Endothelial cell of umbilical vein (primary cell): ENCODE measurements around the gene NR5A2. TPM values are rescaled to one million over a fixed set of nuclear protein-coding genes. Genes with fewer than 3 reads are reported as not detected.

Source experiments
- BruUV-seq: library from RNA; stranded (reverse); fragments of 400-500 nt; replicated peaks from 2 replicates; lab custom pipeline; 2021; lab: Mats Ljungman, UMichigan
- CTCF ChIA-PET: fragments of 300-600, 350-600 bp; sonication (Branson Sonifier 250); formaldehyde crosslinking; loops from one replicate; lab custom pipeline; 2021; ENCODE audit warnings: antibody characterized with exemption, inconsistent platforms; lab: Charles Lee
- POLR2A ChIA-PET: fragments of 300-600, 350-600 bp; sonication (Branson Sonifier 250); formaldehyde crosslinking; loops from one replicate; lab custom pipeline; 2021; ENCODE audit warnings: antibody characterized with exemption, inconsistent platforms; lab: Charles Lee
- DNase-seq: peaks from one replicate; pipeline ENCODE4 v3.0.0-alpha.2; 2011; ENCODE audit warnings: low read depth, low spot score
- FAIRE-seq: peaks from 2 replicates; lab custom pipeline; 2011; peaks lifted over from hg19 to GRCh38; lab: Jason Lieb, UNC
- H2AFZ ChIP-seq: 2 replicates; pipeline ENCODE4 v1.6.0; 2012; ENCODE audit warnings: low read depth, low read length, control low read depth, inconsistent platforms
- H3K27ac ChIP-seq: 2 replicates; pipeline ENCODE4 v1.5.1; 2011; ENCODE audit warnings: low read depth, mild to moderate bottlenecking, control low read depth, low read length, moderate library complexity; ENCODE audit not compliant: insufficient read depth
- H3K27me3 ChIP-seq, 2 experiments: 2 replicates each; pipeline versions ENCODE4 v1.6.0 to v1.6.1; 2011; ENCODE audit warnings: low read length in 2 of 2, mixed read lengths in 1 of 2; ENCODE audit not compliant: control insufficient read depth in 2 of 2, insufficient read depth in 2 of 2
- H3K36me3 ChIP-seq, 2 experiments: 2 replicates in 1 of 2; 3 replicates in 1 of 2; pipeline ENCODE4 v1.5.1; 2011; ENCODE audit warnings: low read length in 2 of 2, mild to moderate bottlenecking in 1 of 2, moderate library complexity in 1 of 2; ENCODE audit not compliant: control insufficient read depth in 2 of 2, insufficient read depth in 2 of 2; ENCODE audit errors: extremely low read depth in 1 of 2
- H3K4me1 ChIP-seq: 3 replicates; pipeline ENCODE4 v1.5.1; 2011; ENCODE audit warnings: mild to moderate bottlenecking, low read length; ENCODE audit not compliant: control insufficient read depth, insufficient read depth; ENCODE audit errors: extremely low read depth
- H3K4me2 ChIP-seq: 2 replicates; pipeline ENCODE4 v1.6.1; 2011; ENCODE audit warnings: low read length, control low read depth, mixed read lengths; ENCODE audit not compliant: insufficient read depth
- H3K4me3 ChIP-seq, 3 experiments: fragments of 200-600 bp in 1 of 3; sonication (generic), shearing (Covaris generic) in 1 of 3; replicated peaks in 1 of 3; 2 replicates each; pipeline ENCODE4 v1.5.1; 2011 to 2016; ENCODE audit warnings: control low read depth in 3 of 3, low read length in 3 of 3, mild to moderate bottlenecking in 2 of 3, inconsistent platforms in 1 of 3, low read depth in 1 of 3, moderate library complexity in 1 of 3; ENCODE audit not compliant: insufficient read depth in 1 of 3
- H3K79me2 ChIP-seq: 2 replicates; pipeline ENCODE4 v1.6.0; 2012; ENCODE audit warnings: low read length, inconsistent platforms; ENCODE audit not compliant: control insufficient read depth, insufficient read depth
- H3K9ac ChIP-seq: replicated peaks from 2 replicates; pipeline ENCODE3; 2011; ENCODE audit warnings: low read length, control low read depth; ENCODE audit not compliant: insufficient read depth; ENCODE audit errors: extremely low read depth
- H3K9me1 ChIP-seq: replicated peaks from 3 replicates; pipeline ENCODE4 v1.6.0; 2011; ENCODE audit warnings: mild to moderate bottlenecking, low read length; ENCODE audit not compliant: control insufficient read depth, insufficient read depth; ENCODE audit errors: extremely low read depth
- H3K9me3 ChIP-seq: replicated peaks from 2 replicates; pipeline ENCODE4 v1.5.1; 2012; ENCODE audit warnings: low read length, inconsistent platforms; ENCODE audit not compliant: control insufficient read depth, insufficient read depth
- H4K20me1 ChIP-seq: replicated peaks from 2 replicates; pipeline ENCODE3; 2011; ENCODE audit warnings: mild to moderate bottlenecking, low read length; ENCODE audit not compliant: control insufficient read depth, insufficient read depth; ENCODE audit errors: extremely low read depth
- CTCF ChIP-seq, 2 donors: IDR thresholded peaks; 1 replicate in 1 of 2; 2 replicates in 1 of 2; pipeline ENCODE4 v1.5.1; 2011; ENCODE audit warnings: low read length in 2 of 2, mild to moderate bottlenecking in 2 of 2, moderate library complexity in 2 of 2, control low read depth in 1 of 2, inconsistent platforms in 1 of 2, low read depth in 1 of 2; ENCODE audit not compliant: insufficient read depth in 1 of 2; ENCODE audit errors: extremely low read depth in 1 of 2
- EZH2 ChIP-seq: IDR thresholded peaks from 2 replicates; pipeline ENCODE4 v1.6.1; 2012; ENCODE audit warnings: borderline replicate concordance, low read depth, mild to moderate bottlenecking, moderate library complexity, low read length, inconsistent platforms; ENCODE audit not compliant: severe bottlenecking
- FOS ChIP-seq: IDR thresholded peaks from 2 replicates; pipeline ENCODE4 v1.6.1; 2011; ENCODE audit warnings: mild to moderate bottlenecking, low read length, moderate library complexity, borderline replicate concordance; ENCODE audit not compliant: insufficient read depth
- GATA2 ChIP-seq: IDR thresholded peaks from 2 replicates; pipeline ENCODE4 v1.7.0; 2011; ENCODE audit warnings: low read depth, mild to moderate bottlenecking, moderate library complexity, mixed read lengths, low read length; ENCODE audit not compliant: insufficient read length, insufficient read depth
- JUN ChIP-seq: IDR thresholded peaks from 2 replicates; pipeline ENCODE4 v1.6.1; 2011; ENCODE audit warnings: borderline replicate concordance, low read depth; ENCODE audit not compliant: insufficient read length, insufficient read depth
- MAX ChIP-seq: IDR thresholded peaks from 2 replicates; pipeline ENCODE4 v1.6.1; 2011; ENCODE audit not compliant: insufficient read depth, insufficient read length
- MYC ChIP-seq: IDR thresholded peaks from one replicate; pipeline ENCODE4 v1.6.1; 2011; ENCODE audit warnings: mild to moderate bottlenecking, low read depth, low read length
- POLR2A ChIP-seq: IDR thresholded peaks from 2 replicates; pipeline ENCODE4 v1.6.1; 2012; ENCODE audit warnings: low read depth, mild to moderate bottlenecking, control low read depth, low read length
- POLR2AphosphoS5 ChIP-seq: IDR thresholded peaks from 2 replicates; pipeline ENCODE4 v1.6.1; 2012; ENCODE audit warnings: low read depth, mild to moderate bottlenecking, control low read depth, low read length, moderate library complexity; ENCODE audit not compliant: insufficient read depth
- dilution Hi-C: fragments of 300-500 bp; cut with MboI; formaldehyde crosslinking; loops from one replicate; pipeline ENCODE4 v1.15.0; 2019; ENCODE audit warnings: low sequenced_read_pairs; ENCODE audit not compliant: extremely low pct_ligation_motif_present
- intact Hi-C: fragments of 100-400 bp; cut with micrococcal nuclease; formaldehyde crosslinking; loops from one replicate; pipeline ENCODE4 v1.10.0; 2022
- polyA plus RNA-seq, 4 experiments: library from polyadenylated mRNA; depleted of rRNA in 3 of 4; stranded (reverse) in 3 of 4; unstranded in 1 of 4; fragments of >200 nt; gene quantifications; 2 replicates each; pipeline versions ENCODE4 v1.2.1 to v1.2.3, GENCODE V29; 2011 to 2012; ENCODE audit warnings: missing spikeins in 1 of 4
- total RNA-seq: library from RNA; stranded (reverse); gene quantifications from 2 replicates; pipeline ENCODE4 v1.2.3, GENCODE V29; 2021

The NR5A2 gene
- total and polyA plus RNA-seq, 2 donors (not counting 3 experiments of a cell fraction or from before 2014, with no cell fraction given), result 3.4 to 12.1 TPM

- dilution Hi-C loops (no loop called here), intact Hi-C loops (no loop called here)
- Histone ChIP-seq H4K20me1 (no peaks in the 10 kb centered on the region), H3K4me3 (no peak overlapping the region), H3K4me2 (no peak overlapping the region), H3K79me2 (no peaks in the 10 kb centered on the region), H3K4me1 (no peaks in the 10 kb centered on the region), H3K27me3 (no peaks in the 10 kb centered on the region), H3K27ac (no peak overlapping the region), H3K36me3 (no peaks in the 10 kb centered on the region), H3K9me3 (no peaks in the 10 kb centered on the region), H3K9ac (no peak overlapping the region), H2AFZ (no peak overlapping the region), H3K9me1 (no peaks in the 10 kb centered on the region)
- CTCF ChIA-PET, result no interaction called here
- no TSS peak for BruUV-seq
- no peak for DNase-seq
- POLR2A ChIA-PET, result no interaction called here
- TF ChIP-seq FOS (no peak), CTCF (IDR thresholded peaks at IDR 0.05; ENCODE audit: extremely low read depth in 1 of 2, insufficient read depth in 1 of 2, low read depth in 1 of 2, low read length in 2 of 2) (no peak), EZH2 (no peak), POLR2AphosphoS5 (no peak), GATA2 (no peak), JUN (no peak), POLR2A (no peak), MAX (no peak), MYC (no peak)
- no peak for FAIRE-seq
Measured at GRCh38 chr1:200006711-200007110, 20.8 kb upstream of the NR5A2 start.
